Ishikawa (cell line): Measurements from ENCODE around the gene CAMK2D.

Experiments
- CEBPB ChIP-seq: IDR thresholded peaks from 2 replicates; pipeline ENCODE4 v1.6.1; 2012
- EGR1 ChIP-seq: IDR thresholded peaks from 2 replicates; pipeline ENCODE4 v1.6.1; 2012
- EP300 ChIP-seq: IDR thresholded peaks from 2 replicates; pipeline ENCODE4 v1.6.1; 2012; ENCODE audit warnings: borderline replicate concordance
- FOXM1 ChIP-seq: IDR thresholded peaks from 2 replicates; pipeline ENCODE4 v1.6.1; 2012; ENCODE audit warnings: low read depth, borderline replicate concordance
- MAX ChIP-seq: IDR thresholded peaks from 2 replicates; pipeline ENCODE4 v1.6.1; 2012
- RAD21 ChIP-seq: IDR thresholded peaks from 2 replicates; pipeline ENCODE4 v1.6.1; 2012; ENCODE audit warnings: low read depth
- REST ChIP-seq: IDR thresholded peaks from 2 replicates; pipeline ENCODE4 v1.6.1; 2012; ENCODE audit warnings: low read depth, mild to moderate bottlenecking
- TAF1 ChIP-seq: IDR thresholded peaks from 2 replicates; pipeline ENCODE4 v1.6.1; 2012; ENCODE audit warnings: low read depth, mild to moderate bottlenecking
- TCF12 ChIP-seq: IDR thresholded peaks from 2 replicates; pipeline ENCODE4 v1.6.1; 2012; ENCODE audit warnings: low read depth
- TEAD4 ChIP-seq: IDR thresholded peaks from 2 replicates; pipeline ENCODE4 v1.6.1; 2012

GRCh38 chr4:113445286-113445685 is 316.3 kb downstream of the CAMK2D start:
- no peak for TF ChIP-seq TAF1
- no peak for TF ChIP-seq REST
- TF ChIP-seq CEBPB: no peak
- TF ChIP-seq EP300: no peak
- TF ChIP-seq RAD21: no peak
- TF ChIP-seq EGR1: no peak
- no peak for TF ChIP-seq MAX
- TF ChIP-seq TCF12: no peak
- no peak for TF ChIP-seq TEAD4
- TF ChIP-seq FOXM1: no peak
